ENCODE measurements around the gene BMP5. TPM values are rescaled to one million over a fixed set of nuclear protein-coding genes. Genes with fewer than 3 reads are reported as not detected.

The BMP5 gene
- total RNA-seq, 1 donor from 2014 or later: not detected

DNA sequence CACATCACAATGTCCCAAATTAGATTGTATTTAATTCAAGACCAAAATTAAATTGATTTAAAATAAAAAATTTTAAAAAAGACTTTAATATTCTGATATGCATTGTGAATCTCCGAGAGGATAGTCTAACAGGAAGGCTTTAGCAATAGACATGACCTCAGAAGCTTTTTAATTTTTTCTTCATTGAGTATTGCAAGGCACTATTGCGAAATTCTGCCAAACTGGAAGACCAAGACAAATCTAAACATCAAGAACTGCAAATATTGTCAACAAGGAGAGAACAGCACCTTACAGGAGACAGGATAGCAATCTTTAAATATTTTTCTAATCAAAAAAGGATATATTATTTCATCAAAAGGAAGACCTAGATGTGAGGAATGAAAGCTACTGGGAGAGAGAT, 56.9 kb downstream of the BMP5 start:
- DNase-seq (ENCODE audit: low spot score): no peak

- DNase-seq (ENCODE audit: low spot score): no peak
These were observed 62.9 kb downstream of the BMP5 start for GRCh38 chr6:55812509-55812908.

GRCh38 chr6:55811074-55811473, 64.3 kb downstream of the BMP5 start:
- no peak for DNase-seq (ENCODE audit: low spot score)

GRCh38 chr6:55802259-55802658, 73.1 kb downstream of the BMP5 start:
- DNase-seq (ENCODE audit: low spot score): no peak

GRCh38 chr6:55798571-55798970, 76.8 kb downstream of the BMP5 start:
- no peak for DNase-seq (ENCODE audit: low spot score)

GRCh38 chr6:55794136-55794812, 81.1 kb downstream of the BMP5 start:
- DNase-seq (ENCODE audit: low spot score): no peak

GRCh38 chr6:55785273-55785672, 90.1 kb downstream of the BMP5 start:
- no peak for DNase-seq (ENCODE audit: low spot score)

- no peak for DNase-seq (ENCODE audit: low spot score)
These were observed 93.1 kb downstream of the BMP5 start for GRCh38 chr6:55782275-55782674.

DNA sequence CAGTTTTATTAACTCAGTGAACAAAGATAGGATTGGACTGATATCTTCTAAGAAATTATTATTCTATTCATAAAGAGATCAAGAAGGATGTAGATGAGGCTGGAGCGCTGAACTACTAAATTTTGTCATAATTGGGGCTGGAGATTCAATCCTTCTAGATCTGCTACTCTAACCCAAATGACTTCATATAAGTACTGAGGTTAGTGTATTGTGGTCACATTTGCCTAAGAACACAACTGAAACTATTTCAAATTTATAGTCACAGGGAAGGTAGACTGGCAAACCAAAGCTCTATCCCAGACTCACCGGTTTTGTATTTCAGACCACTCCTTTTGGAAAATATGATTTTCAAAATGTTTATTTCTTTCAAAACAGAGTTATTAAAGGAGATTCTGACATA, 96.7 kb downstream of the BMP5 start:
- DNase-seq (ENCODE audit: low spot score): no peak

DNA sequence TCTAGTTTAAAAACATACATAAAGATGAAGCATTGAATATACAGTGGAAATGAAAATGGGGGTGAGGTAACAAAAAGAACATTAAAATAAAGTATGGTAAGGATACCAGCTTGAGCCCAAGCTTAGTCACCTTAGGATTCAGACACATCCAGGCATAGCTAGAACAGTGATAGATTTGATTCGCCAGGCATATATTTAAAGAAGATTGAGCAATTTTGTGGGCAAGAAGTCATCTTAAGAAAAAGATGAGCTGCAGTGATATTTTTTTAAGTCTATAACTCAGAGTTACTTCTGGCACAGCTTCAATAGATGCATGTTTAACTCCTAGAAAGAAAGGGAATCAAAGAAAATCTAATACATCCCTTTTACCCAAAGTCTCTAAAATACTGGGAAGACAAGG, 97.9 kb downstream of the BMP5 start:
- no peak for DNase-seq (ENCODE audit: low spot score)

GRCh38 chr6:55776113-55776512, 99.3 kb downstream of the BMP5 start:
- no peak for DNase-seq (ENCODE audit: low spot score)

DNA sequence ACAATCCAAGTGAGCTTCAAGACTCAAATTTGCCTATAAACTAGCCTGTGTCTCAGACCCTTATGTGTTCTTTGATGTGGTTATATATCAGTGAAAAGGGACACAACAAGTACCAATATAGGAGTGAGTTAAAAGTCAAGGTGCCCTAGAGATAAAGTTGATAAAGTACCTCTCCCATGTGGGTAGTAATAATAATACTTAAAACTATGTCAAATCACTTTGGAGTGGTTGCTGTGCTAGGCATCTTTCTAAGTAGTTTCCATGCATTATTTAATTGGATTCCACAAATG, 100.4 kb downstream of the BMP5 start:
- no peak for DNase-seq (ENCODE audit: low spot score)

DNA sequence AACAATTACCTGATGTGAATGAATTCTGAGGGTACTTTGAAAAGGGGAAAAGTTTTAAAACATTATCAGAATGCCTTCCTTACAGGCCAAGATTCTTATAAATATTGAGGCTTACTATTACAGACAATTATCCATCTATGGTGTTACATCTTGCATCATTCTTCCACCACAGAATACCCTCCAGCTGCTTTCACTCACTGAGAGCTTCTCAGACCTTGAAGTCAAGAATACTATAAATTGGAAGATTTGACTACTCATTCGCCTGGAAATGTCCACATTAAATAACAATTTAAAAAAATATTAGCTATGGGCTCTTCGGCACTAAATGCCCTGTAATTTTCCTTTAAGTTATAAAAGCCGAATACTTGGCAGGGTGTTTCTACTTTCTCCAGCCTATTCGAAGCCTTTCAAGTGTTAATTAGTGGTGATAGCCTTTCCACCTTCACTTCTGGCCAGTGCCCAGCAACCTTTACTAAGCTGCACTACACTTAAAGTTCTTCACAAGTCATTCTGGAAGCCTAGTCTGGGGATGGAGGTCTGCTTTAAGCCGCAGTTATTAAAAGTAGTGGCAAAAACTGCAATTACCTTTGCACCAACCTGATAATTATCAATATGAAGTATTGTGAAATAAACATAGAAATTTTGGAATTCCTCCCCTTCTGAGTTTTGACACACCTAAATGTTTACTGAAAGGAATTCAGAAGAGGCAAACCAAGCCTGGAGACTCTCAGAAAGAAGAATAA, 100.9 kb downstream of the BMP5 start:
- DNase-seq (ENCODE audit: low spot score): no peak

- no peak for DNase-seq (ENCODE audit: low spot score)
These were observed 101.7 kb downstream of the BMP5 start for GRCh38 chr6:55773620-55774216.

- no peak for DNase-seq (ENCODE audit: low spot score)
These were observed 102.7 kb downstream of the BMP5 start for GRCh38 chr6:55772730-55773129.

DNA sequence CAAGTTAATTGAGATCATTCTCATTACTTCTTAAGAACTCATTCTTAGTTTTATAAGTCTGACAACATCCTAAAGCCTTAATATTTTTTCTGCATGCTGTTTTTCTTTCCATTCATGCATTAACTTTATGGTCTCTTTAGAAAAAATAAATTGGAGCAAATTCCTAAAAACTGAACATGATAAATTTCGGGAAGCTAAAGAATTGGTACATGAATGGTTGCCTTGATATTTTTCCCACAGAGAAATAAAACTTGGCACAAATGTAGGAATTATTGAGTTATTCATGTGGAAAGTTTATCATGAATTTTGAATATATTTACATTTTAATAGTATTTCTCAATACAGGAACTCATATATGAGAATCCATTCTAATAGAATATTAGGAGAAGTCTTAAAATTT, 115.9 kb downstream of the BMP5 start:
- no peak for DNase-seq (ENCODE audit: low spot score)

GRCh38 chr6:55758156-55758937, 117.0 kb downstream of the BMP5 start:
- DNase-seq (ENCODE audit: low spot score): no peak

DNA sequence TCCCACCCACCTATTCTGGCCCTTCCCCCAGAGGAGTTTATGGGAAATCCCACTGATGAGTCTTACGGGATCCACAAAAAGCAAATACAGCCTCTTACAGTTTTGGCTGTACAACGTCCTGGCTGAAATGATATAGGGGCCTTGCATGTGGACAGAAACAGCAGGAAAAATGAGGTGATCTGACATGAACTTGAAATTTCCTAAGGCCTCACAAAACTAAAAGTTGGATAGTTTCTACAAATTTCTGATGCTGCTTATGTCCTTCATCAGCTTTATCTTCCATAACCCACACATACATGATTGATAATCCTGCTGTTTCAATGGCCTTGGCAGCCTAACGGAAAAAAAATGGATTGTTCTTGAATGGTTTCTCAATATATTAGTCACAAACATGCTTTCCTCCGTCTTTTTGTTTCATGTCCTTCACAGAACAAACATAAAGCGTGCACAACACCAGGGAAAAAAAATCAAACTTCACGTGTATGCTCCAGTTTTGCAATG, 118.8 kb downstream of the BMP5 start:
- no peak for DNase-seq (ENCODE audit: low spot score)

DNA sequence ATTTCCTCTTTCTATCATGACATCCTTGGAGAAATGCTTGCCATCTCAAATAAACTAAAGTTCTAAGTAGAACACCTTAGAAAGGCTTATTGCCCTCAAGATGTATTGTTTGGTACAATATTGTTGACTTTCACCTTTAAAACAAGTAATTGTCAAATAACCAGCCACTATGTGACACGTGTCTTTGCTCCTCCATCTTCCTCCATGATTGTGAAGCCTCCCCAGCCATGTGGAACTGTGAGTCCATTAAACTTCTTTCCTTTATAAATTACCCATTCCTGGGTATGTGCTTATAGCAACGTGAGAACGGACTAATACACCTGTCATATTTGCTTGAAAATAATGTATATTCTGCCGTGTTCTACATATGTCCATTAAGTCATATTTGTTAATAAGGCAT, 126.5 kb downstream of the BMP5 start:
- DNase-seq (ENCODE audit: low spot score): no peak

DNA sequence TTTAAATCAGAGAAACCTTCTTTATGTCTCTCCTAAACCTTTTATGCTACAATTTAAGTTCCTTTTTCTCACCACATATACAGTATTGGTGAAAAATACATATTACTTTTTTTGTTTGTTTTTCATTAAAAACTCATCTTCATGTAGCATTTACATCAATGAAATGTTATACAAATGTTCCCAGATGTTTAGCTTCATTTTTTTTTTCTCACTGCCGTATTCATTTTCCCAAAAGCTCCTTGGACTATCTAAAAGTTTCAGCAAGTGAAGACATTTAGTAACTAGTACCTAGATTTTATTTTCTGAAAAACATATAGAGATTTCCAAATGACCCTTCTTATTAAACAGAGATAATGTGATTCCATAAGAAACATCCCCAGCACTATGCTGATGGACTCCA, 128.9 kb downstream of the BMP5 start:
- DNase-seq (ENCODE audit: low spot score): no peak

- no peak for DNase-seq (ENCODE audit: low spot score)
These were observed 141.1 kb downstream of the BMP5 start for GRCh38 chr6:55734256-55734655.

DNA sequence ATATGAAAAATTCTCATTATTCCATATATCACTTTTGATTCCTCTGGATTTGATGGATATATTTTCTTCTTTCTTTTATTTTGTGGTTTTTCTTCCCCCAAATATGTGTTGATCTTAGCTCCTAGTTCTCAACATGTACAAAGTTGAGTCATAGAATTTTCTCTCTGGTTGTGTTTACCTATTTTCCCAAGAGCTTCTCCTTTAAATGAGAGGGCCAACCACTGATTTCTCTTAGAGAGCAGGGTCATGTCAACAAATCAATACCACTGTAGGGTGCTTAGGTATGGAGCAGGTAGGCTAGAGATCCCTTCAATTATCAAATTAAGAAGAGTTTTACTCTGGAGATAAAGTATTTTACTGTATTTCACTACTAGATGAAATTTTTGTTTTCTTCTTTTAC, 145.7 kb downstream of the BMP5 start:
- DNase-seq (ENCODE audit: low spot score): no peak

All from mesenteric fat pad (tissue), 1 donor.